Right lobe of liver (tissue), 6 donors: Measurements from ENCODE around the gene CYBC1. TPM values are rescaled to one million over a fixed set of nuclear protein-coding genes. Genes with fewer than 3 reads are reported as not detected.
A peak's percentile ranks its signal among the peaks of the same experiment; 100 is the strongest.

ENCODE experiments used
- ATAC-seq, 4 donors: fragments of 200-7000 bp; cut with Tn5 transposase; one replicate each; pipeline ENCODE4 v1.9.1; 2020; ENCODE audit warnings: mild to moderate bottlenecking in 4 of 4, moderate library complexity in 4 of 4
- DNase-seq, 3 donors: peaks; one replicate each; pipeline ENCODE4 v3.0.0-alpha.2; 2020
- H3K27ac ChIP-seq, 3 donors: fragments of 200-600 bp; one replicate each; pipeline ENCODE4 v1.8.0; 2022
- H3K27me3 ChIP-seq, 2 donors: fragments of 200-600 bp; one replicate each; pipeline ENCODE4 v1.8.0; 2022
- H3K36me3 ChIP-seq, 4 donors: fragments of 200-600 bp; sonication (generic) in 1 of 4; one replicate each; pipeline versions ENCODE4 v1.5.1 to v1.8.0; 2017 to 2022; ENCODE audit warnings: control low read depth in 1 of 4
- H3K4me1 ChIP-seq, 4 donors: fragments of 200-600 bp; sonication (generic) in 1 of 4; one replicate each; pipeline versions ENCODE4 v1.5.1 to v1.8.0; 2017 to 2022; ENCODE audit warnings: control low read depth in 1 of 4
- H3K4me3 ChIP-seq, 3 donors: fragments of 200-600 bp; one replicate each; pipeline ENCODE4 v1.8.0; 2022
- H3K9me3 ChIP-seq, 4 donors: fragments of 200-600 bp; sonication (generic) in 1 of 4; one replicate each; pipeline versions ENCODE4 v1.5.1 to v1.8.0; 2017 to 2022; ENCODE audit warnings: control low read depth in 1 of 4
- POLR2A ChIP-seq: fragments of 450-650 bp; IDR thresholded peaks from one replicate; pipeline ENCODE4 v1.6.1; 2017; ENCODE audit warnings: antibody characterized with exemption, mild to moderate bottlenecking
- WGBS: methylation state at CpG from one replicate; pipeline ENCODE4 v1.1.6; 2018; ENCODE audit warnings: low coverage, low lambda C conversion rate; ENCODE audit not compliant: insufficient coverage; ENCODE audit errors: missing lambda C conversion rate; 5-methylcytosine and 5-hydroxymethylcytosine counted together
- intact Hi-C, 2 donors: fragments of 100-400 bp; cut with DNase I; formaldehyde crosslinking; loops; one replicate each; pipeline versions ENCODE4 v1.11.2 to v1.14.1; 2022
- long read RNA-seq: library from polyadenylated mRNA; unstranded; transcript quantifications from one replicate; pipeline ENCODE4 v2.0.0, GENCODE V29; 2019
- total RNA-seq, 6 experiments: library from RNA; depleted of rRNA in 2 of 6; stranded (reverse); fragments of >200 nt in 2 of 6; fragmentation: NEBNext Ultra II Directional in 3 of 6; extraction: Animal tissue kit (Norgen Biotek cat#: 25700) in 3 of 6; gene quantifications; one replicate each; pipeline versions ENCODE4 v1.1.0 to v1.2.4, GENCODE V29; 2016 to 2023
- TF ChIP-seq, protein P1 (sequence below), 4 donors: fragments of 200-600 bp in 3 of 4; fragments of 450-650 bp in 1 of 4; IDR thresholded peaks; one replicate each; pipeline versions ENCODE4 v1.5.1 to v1.8.0; 2016 to 2022; ENCODE audit warnings: antibody characterized with exemption in 4 of 4, mild to moderate bottlenecking in 2 of 4
- donor health status: DM: no; HTN: yes; CAD: no.
- donor health status: DM: no; HTN: no; CAD: no.
- donor health status: DM: no; HTN: no; CAD: no.
- donor health status: DM: no; HTN: yes; CAD: no.
- donor health status: DM: no; HTN: yes; CAD: no.

The CYBC1 gene
- 10 to 100 TPM; 29.4 to 82.4 (median 46.4) TPM for total RNA-seq
- long read RNA-seq, transcript CYBC1-201 (7 exons, 2,093 nt), result major isoform, 5 of 5 reads
- long read RNA-seq, partial matches to known transcripts, result 0 of 5 reads
- long read RNA-seq, other reads (novel, unspliced or antisense), result 0 of 5 reads

DNA sequence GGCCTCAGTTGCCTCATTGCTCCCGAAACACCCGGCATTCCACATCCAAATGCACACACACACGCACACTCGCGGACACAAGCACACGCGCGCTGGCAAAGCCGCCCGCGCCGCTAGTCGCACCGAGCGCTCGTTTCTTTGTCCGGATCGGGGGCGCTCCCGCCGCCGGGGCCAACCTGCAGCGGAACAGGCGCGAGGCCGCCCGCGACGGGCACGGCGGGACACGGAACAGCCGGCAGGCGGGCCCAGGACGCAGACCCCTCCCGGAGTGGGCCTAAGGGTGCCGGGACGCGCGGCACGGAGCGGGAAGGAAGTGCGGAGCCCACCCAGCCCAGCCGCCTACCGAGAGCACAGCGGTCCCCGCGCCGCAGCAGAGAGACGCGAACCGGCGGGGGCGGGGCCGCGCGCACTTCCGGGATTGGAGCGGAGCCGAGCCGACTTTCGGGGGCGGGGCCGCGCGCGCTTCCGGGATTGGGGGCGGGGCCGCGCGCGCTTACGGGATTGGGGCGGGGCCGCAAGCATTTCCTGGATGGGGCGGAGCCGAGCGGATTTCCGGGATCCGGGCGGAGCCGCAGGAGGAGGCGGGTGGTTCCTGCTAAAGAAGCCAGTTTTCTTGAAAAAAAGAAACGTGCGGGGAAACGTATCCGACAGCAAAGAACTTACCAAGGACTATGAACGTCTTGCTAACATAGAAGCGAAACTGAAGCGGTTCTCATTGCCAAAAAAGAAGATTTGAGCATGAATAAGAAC is at the start of gene CYBC1:
TSS of gene CYBC1 (minus strand) at position 396 of the 750 bp plus-strand sequence. CDS start 1,498 bp downstream, outside the sequence.
- Histone ChIP-seq H3K27ac (peak within 1 kb of the TSS; percentile 86 to 93 (median 92)), H3K27me3 (no peaks in the 10 kb centered on the region), H3K36me3 (no peaks in the 10 kb centered on the region), H3K4me3 (peak within 1 kb of the TSS; percentile 90 to 99 (median 95)), H3K9me3 (no peaks in the 10 kb centered on the region), H3K4me1 (peaks cover 0 to 26% (median 6%) of the 10 kb centered on the region in 4 donors)
- intact Hi-C loops, result no loop called here
- TF ChIP-seq, protein P1, sequence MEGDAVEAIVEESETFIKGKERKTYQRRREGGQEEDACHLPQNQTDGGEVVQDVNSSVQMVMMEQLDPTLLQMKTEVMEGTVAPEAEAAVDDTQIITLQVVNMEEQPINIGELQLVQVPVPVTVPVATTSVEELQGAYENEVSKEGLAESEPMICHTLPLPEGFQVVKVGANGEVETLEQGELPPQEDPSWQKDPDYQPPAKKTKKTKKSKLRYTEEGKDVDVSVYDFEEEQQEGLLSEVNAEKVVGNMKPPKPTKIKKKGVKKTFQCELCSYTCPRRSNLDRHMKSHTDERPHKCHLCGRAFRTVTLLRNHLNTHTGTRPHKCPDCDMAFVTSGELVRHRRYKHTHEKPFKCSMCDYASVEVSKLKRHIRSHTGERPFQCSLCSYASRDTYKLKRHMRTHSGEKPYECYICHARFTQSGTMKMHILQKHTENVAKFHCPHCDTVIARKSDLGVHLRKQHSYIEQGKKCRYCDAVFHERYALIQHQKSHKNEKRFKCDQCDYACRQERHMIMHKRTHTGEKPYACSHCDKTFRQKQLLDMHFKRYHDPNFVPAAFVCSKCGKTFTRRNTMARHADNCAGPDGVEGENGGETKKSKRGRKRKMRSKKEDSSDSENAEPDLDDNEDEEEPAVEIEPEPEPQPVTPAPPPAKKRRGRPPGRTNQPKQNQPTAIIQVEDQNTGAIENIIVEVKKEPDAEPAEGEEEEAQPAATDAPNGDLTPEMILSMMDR (IDR thresholded peaks at IDR 0.05), result no peak
- peak; percentile 84 for TF ChIP-seq POLR2A
- under 1% methylated on average over 30 of the region's 91 CpGs for whole genome bisulfite sequencing
- DNase-seq (peak; percentile 93 to 95 (median 94)), ATAC-seq (peak; percentile 92 to 97 (median 93))

DNA sequence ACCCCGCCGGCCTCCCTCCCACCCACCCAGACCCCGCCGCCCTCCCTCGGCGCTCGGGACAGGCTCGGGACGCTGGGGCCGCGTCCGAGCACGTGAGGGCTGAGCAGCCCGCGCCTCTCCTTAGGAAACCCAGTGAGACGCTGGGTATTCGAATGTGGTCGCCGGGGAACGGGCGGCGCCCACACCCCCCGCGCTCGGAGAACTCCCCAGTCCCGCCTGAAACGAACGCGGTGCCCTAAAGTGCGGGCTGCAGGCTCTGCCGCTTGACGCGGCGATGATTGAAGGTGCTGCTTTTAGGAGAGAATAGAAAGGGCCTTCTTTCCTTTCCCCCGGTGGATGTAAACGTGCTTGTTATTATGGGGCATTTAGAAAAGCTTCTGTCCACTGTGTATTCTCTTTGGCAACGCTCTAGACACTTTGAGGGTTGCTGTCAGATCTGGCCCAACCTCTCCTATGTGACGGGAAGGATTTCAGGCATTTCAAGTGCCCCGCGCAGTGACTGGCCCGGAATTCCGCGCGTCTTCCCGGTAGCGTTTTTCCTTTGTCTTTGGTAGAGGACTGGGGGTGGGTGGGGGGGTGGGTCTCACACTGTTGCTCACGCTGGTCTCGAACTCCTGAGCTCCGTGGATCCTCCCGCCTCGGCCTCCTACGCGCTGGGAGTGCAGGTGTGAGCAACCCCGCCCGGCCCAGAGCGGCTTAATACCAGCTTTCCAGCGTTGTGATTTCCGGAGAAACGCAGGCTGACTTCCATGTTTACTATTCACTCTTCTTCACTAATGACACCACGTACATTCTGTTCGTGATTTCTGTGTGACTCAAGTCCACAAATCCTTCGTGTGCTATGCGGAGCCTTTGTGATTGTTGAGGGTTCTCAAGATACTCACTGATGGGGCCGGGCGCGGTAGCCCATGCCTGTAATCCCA is 47.2 kb upstream of the CYBC1 start:
- Histone ChIP-seq H3K9me3 (no peaks in the 10 kb centered on the region), H3K4me1 (peaks cover 0 to 8% (median 3%) of the 10 kb centered on the region in 4 donors), H3K4me3 (peak overlapping the region; percentile 50 to 67 (median 52)), H3K36me3 (no peaks in the 10 kb centered on the region), H3K27ac (peak overlapping the region; percentile 44 to 77 (median 50)), H3K27me3 (no peaks in the 10 kb centered on the region)
- peak; percentile 7 to 52 (median 40) for ATAC-seq
- TF ChIP-seq POLR2A, result no peak
- TF ChIP-seq, protein P1 (IDR thresholded peaks at IDR 0.05), result no peak
- DNase-seq, result peak in 1 of 3 donors; percentile 49
- 24% methylated on average over 22 of the region's 66 CpGs for WGBS
- intact Hi-C loops, result no loop called here

DNA sequence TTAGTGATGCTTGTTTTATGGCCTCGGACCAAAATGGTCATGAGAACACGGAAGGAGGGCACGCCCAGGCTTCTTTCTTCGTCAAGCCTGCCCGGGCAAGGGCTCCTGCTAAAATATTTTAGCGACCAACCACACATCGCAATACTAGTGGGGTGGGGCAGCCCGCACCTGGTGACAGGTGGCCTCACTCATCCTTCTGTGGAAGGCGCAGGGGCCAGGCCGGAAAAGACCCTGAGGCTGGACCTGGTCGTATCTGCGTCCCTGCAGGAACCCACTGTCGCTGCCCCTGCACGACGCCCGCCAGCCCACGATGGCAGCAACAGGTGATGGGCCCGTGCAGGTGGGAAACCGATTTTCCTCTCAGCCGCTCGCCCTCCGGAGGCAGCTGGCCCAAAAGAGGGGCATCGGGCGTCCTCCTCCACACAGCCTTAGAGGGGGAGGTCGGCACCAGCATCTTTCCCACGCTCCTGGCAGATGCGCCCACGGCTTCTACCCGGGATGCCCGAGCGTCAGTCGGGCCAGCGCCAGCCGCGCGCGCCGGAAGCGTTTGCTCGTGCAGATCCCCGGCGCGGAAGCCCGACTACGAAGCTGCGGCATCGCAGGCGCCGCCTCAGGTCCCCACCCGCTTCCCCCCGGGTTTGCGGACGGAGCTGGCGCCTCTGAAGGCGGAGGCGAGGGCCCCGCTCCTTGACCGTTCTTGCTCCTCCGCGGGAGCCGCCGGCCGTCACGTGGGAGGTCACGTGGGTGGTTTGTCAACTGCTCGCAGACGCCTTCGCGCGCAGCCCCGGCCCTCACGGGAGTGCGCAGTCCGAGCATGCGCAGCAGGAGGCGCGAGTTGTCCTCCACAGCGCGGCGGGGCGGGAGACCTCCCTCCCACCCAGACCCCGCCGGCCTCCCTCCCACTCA is 46.2 kb upstream of the CYBC1 start:
- intact Hi-C loops, result no loop called here
- Histone ChIP-seq H3K4me3 (peak overlapping the region; percentile 50 to 67 (median 52)), H3K36me3 (no peaks in the 10 kb centered on the region), H3K27ac (peak overlapping the region; percentile 44 to 77 (median 50)), H3K27me3 (no peaks in the 10 kb centered on the region), H3K9me3 (no peaks in the 10 kb centered on the region), H3K4me1 (peaks cover 0 to 5% (median 3%) of the 10 kb centered on the region in 4 donors)
- peak; percentile 95 to 98 (median 97) for DNase-seq
- peak; percentile 63 to 79 (median 74) for ATAC-seq
- TF ChIP-seq POLR2A, result peak; percentile 58
- TF ChIP-seq, protein P1 (IDR thresholded peaks at IDR 0.05), result no peak
- 85% methylated on average over 5 of the region's 83 CpGs for WGBS
